D721Med (cell line): ENCODE results near the gene RFLNA.

ENCODE experiments used
- DNase-seq: peaks from one replicate; pipeline ENCODE4 v3.0.0; 2011; ENCODE audit warnings: low spot score; ENCODE audit not compliant: insufficient read length
- FAIRE-seq: peaks from 2 replicates; lab custom pipeline; 2011; peaks lifted over from hg19 to GRCh38; lab: Jason Lieb, UNC
- TF ChIP-seq, protein P1 (sequence below): IDR thresholded peaks from 2 replicates; pipeline ENCODE4 v1.5.1; 2012; ENCODE audit warnings: mild to moderate bottlenecking, control low read depth; ENCODE audit not compliant: insufficient read depth; ENCODE audit errors: missing control alignments

Gene RFLNA

DNA sequence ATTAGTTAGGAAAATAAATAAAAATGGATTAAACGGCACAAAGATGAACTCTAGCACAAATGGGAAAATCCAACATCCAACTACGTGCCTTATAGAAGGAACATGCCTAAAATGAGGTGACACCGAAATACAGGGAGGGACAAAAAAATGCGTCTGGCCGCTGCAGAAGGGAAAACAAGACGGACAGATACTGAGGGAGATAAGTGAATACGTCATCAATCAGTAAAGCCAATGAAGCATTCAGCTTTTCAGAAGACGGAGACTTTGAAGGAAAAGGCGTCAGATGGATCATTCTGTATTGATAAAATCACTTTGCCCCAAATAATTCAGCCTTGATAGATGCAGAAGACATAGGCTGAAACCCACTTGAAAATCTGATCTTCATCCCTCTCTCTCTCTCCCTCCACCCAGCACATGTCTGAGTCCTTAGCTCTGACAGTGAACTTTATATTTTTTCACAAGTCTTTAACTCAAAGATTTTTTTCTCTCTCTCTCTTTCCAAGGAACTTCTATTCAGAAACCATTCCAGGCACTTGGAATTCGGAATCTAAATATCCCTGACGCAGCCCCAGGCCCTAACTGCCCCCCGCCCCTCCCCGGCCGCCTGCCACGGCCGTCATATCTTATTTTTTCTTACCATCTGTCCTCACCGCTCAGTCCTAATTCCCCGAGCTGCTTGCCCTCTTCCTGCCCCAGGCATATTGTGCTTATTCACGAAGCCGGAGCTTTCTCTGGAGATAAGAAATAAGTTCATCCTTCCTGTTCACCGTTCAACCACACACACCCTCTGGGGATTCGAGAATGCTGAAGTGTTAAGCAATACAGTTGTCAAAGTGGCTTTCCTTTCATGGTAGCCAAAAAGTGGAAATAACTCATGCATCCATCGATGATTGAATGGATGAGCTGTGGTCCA, 35.5 kb upstream of the RFLNA start:
- TF ChIP-seq, protein P1, sequence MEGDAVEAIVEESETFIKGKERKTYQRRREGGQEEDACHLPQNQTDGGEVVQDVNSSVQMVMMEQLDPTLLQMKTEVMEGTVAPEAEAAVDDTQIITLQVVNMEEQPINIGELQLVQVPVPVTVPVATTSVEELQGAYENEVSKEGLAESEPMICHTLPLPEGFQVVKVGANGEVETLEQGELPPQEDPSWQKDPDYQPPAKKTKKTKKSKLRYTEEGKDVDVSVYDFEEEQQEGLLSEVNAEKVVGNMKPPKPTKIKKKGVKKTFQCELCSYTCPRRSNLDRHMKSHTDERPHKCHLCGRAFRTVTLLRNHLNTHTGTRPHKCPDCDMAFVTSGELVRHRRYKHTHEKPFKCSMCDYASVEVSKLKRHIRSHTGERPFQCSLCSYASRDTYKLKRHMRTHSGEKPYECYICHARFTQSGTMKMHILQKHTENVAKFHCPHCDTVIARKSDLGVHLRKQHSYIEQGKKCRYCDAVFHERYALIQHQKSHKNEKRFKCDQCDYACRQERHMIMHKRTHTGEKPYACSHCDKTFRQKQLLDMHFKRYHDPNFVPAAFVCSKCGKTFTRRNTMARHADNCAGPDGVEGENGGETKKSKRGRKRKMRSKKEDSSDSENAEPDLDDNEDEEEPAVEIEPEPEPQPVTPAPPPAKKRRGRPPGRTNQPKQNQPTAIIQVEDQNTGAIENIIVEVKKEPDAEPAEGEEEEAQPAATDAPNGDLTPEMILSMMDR: no peak
- DNase-seq: no peak
- no peak for FAIRE-seq

DNA sequence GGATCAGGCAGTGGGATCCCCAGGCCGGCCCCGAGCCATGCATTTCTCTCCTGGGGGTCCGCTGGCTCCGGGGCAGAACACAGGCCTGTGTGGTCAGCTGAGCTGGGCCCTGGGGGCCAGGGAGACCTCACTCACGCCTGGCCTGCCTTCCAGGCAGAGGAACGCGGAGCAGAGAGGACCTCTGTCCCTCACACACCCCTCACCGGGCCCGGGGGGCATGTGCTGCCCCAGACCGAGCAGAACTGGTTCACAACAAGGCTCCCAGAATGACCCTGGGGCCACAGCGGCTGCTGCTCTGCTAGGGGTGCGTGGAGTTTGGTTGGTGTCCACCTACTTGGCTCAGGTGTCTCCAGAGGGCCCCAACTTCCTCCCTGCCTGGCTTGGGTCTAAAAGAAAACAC, 33.0 kb upstream of the RFLNA start:
- DNase-seq (no peak), FAIRE-seq (no peak)
- TF ChIP-seq, protein P1: no peak

DNA sequence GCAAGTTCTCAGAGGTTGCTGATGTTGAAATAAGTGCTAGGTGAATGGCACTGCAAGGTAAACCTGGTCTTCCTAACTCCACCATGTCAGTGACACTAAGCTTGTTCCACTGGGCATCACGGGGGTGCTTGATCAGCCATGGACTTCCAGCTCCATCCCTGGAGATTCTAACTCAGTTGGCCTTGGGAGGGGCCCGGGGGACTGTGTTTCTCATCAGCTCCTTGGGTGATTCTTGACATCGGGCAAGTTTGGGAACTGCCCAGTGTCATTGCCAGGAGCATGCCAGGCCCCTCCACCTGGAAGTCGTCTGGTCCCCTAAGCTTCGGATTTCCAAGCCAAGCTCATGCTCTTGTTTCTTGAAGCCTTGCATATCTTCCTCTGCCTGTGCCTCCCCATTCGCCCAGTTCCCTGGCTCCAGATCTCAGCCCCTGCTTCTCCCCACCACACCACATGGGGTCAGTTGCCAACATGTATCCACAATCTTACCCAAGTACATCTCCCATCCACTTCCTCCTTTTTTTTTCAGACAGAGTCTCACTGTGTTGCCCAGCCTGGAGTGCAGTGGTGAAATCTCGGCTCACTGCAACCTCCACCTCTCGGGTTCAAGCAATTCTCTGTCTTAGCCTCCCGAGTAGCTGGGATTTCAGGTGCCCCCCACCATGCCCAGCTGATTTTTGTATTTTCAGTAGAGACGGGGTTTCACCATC, 30.7 kb upstream of the RFLNA start:
- FAIRE-seq: no peak
- TF ChIP-seq, protein P1: no peak
- DNase-seq: no peak

DNA sequence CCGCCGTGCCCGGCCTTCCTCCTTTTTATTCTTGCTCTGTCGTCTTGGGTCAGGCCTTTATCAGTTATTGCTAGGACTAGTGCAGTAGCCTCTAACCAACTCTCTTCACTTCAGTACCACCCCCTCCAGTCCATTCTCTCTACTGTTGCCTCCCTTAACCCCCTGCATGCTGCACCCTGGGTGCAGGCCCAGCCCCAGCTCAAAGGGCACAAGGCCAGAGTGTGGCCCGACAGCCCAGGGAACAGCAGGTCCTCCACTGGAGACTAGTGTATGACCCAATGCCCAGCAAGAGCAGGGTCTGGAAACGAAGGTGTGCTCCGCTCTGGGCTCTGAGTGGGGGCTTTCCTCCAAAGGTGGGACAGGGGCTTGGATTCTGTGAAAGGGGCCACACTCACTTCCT, 30.0 kb upstream of the RFLNA start:
- no peak for DNase-seq
- FAIRE-seq: no peak
- TF ChIP-seq, protein P1: no peak

DNA sequence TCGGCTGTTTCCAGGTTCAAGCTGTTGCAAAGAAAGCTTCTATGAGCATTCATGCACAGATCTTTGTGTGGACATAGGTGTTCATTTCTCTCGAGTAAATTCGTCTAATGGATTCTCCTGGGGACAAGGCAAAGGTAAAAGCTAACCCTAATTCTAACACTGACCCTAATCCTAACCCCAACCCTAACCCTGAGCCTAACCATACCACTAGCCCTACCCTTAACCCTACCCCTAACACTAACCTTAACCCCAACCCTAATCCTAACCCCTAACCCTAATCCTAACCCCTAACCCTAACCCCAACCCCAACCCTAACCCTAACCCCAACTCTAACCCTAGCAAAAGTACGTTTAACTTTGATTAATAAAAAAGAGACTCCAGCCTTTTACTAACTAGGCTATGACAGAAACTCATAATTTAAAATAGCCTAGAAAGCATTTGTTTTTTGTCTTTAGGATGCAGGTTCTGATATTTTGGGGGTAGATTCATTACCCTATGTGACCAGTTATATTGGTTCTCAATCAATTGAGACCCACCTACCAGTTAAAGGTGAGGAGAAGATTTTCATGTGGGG, 27.6 kb upstream of the RFLNA start:
- DNase-seq (no peak), FAIRE-seq (no peak)
- TF ChIP-seq, protein P1: no peak

DNA sequence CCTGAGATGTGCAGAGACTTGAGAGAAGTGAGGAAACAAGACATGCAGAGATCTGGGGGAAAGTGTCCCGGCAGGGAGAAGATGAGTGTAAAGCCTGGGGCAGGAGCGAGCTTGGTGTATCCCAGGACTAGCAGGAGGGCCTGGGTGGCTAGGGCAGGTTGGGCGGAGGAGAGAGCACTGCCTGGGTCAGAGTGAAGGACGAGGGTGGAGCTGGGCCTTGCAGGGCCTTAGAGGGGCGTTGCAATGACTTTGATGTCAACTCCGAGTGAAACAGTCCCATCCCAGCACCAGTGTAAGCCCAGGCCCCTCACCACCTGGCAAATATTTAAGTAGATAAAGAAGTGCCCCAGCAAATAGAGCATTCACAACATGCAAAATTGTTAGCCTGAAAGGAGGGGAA, 24.2 kb upstream of the RFLNA start:
- DNase-seq: no peak
- TF ChIP-seq, protein P1: no peak
- no peak for FAIRE-seq

DNA sequence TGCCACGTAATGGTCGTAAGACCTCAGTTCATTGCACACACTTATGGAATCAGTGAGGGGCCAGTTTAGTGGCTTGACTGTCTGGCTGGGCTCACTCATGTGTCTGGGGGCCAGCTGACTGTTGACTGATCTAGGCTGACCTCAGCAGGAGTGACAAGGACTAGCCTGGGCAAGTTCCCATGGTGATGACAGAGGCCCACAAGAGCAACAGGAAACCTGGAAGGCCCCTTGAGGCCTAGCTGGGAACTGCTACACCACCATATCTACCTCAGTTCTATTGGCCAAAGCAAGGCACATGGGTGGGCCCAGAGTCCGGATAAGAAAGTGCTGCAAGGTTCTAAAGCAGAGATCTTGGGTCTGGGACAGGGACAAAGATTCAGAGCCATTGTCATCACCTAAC, 21.3 kb upstream of the RFLNA start:
- no peak for DNase-seq
- FAIRE-seq: no peak
- TF ChIP-seq, protein P1: no peak
